ENCODE results near the gene PUM2.

GRCh38 chr2:20198796-20199632 lies 151.6 kb downstream of the PUM2 start:
- TF ChIP-seq CTCF (IDR thresholded peaks at IDR 0.05; ENCODE audit: low read depth, low read length) = no peak
- no peak for TF ChIP-seq EZH2phosphoT487 (IDR thresholded peaks at IDR 0.05; ENCODE audit: low read depth)

Data from OCI-LY3 (cell line).